Effector memory CD8-positive, alpha-beta T cell (primary cell): ENCODE measurements around the gene RPS19BP1.

Source experiments
- ATAC-seq: fragments of 150-1000 bp; cut with Tn5 transposase; replicated peaks from 2 replicates; pipeline ENCODE4 v1.10.0; 2021; ENCODE audit warnings: mild to moderate bottlenecking, moderate library complexity
- DNase-seq, 3 experiments: peaks; one replicate each; pipeline ENCODE4 v3.0.0; 2021
- H3K27ac Mint-ChIP-seq, 2 donors: one replicate each; pipeline ENCODE4 v1.8.0; 2022; ENCODE audit warnings: mild to moderate bottlenecking in 2 of 2, mixed read lengths in 2 of 2, moderate library complexity in 2 of 2
- H3K27me3 Mint-ChIP-seq, 2 donors: one replicate each; pipeline ENCODE4 v1.8.0; 2022; ENCODE audit warnings: mixed read lengths in 2 of 2
- H3K36me3 Mint-ChIP-seq: one replicate; pipeline ENCODE4 v1.8.0; 2022; ENCODE audit warnings: mild to moderate bottlenecking, moderate library complexity, mixed read lengths; ENCODE audit not compliant: insufficient read depth
- H3K4me1 Mint-ChIP-seq, 2 donors: one replicate each; pipeline ENCODE4 v1.8.0; 2022; ENCODE audit warnings: low read depth in 2 of 2, mixed read lengths in 2 of 2
- H3K4me3 Mint-ChIP-seq, 2 donors: one replicate each; pipeline ENCODE4 v1.8.0; 2022; ENCODE audit warnings: mild to moderate bottlenecking in 2 of 2, mixed read lengths in 2 of 2, moderate library complexity in 2 of 2
- H3K9me3 Mint-ChIP-seq, 2 donors: one replicate each; pipeline ENCODE4 v1.8.0; 2022; ENCODE audit warnings: mixed read lengths in 2 of 2

The RPS19BP1 gene

GRCh38 chr22:39568278-39568981, 35.9 kb upstream of the RPS19BP1 start:
- DNase-seq = no peak
- Mint-ChIP-seq H3K27me3 (peaks cover 9 to 20% of the 10 kb centered on the region in 2 donors), H3K9me3 (peaks cover 7 to 8% of the 10 kb centered on the region in 2 donors), H3K27ac (no peak overlapping the region), H3K36me3 (peaks cover 7% of the 10 kb centered on the region), H3K4me3 (peak overlapping the region in 1 of 2 donors; percentile 31), H3K4me1 (peaks cover 7 to 19% of the 10 kb centered on the region in 2 donors)
- no peak for ATAC-seq

GRCh38 chr22:39567135-39567946, 34.8 kb upstream of the RPS19BP1 start:
- Mint-ChIP-seq H3K36me3 (peaks cover 7% of the 10 kb centered on the region), H3K27me3 (peaks cover 9 to 13% of the 10 kb centered on the region in 2 donors), H3K27ac (peak overlapping the region in 1 of 2 donors; percentile 29), H3K4me3 (peak overlapping the region; percentile 19 to 31), H3K9me3 (peaks cover 7 to 8% of the 10 kb centered on the region in 2 donors), H3K4me1 (peaks cover 7 to 19% of the 10 kb centered on the region in 2 donors)
- DNase-seq = peak; percentile 7 to 22 (median 15)
- peak; percentile 74 for ATAC-seq

GRCh38 chr22:39565414-39565944, 32.9 kb upstream of the RPS19BP1 start:
- peaks cover 7 to 8% of the 10 kb centered on the region in 2 donors for H3K9me3 Mint-ChIP-seq
- no peak overlapping the region for H3K4me3 Mint-ChIP-seq
- H3K36me3 Mint-ChIP-seq = peaks cover 3% of the 10 kb centered on the region
- peaks cover 7 to 19% of the 10 kb centered on the region in 2 donors for H3K4me1 Mint-ChIP-seq
- no peak overlapping the region for H3K27ac Mint-ChIP-seq
- peaks cover 5% of the 10 kb centered on the region in 2 donors for H3K27me3 Mint-ChIP-seq
- DNase-seq = no peak
- ATAC-seq = no peak

GRCh38 chr22:39563571-39564428, 31.3 kb upstream of the RPS19BP1 start:
- H3K27me3 Mint-ChIP-seq = peaks cover 13 to 14% of the 10 kb centered on the region in 2 donors

GRCh38 chr22:39562839-39563489, 30.4 kb upstream of the RPS19BP1 start:
- ATAC-seq = no peak
- H3K36me3 Mint-ChIP-seq = peaks cover 3% of the 10 kb centered on the region

More at GRCh38 chr22:39563571-39564428, 31.3 kb upstream of the RPS19BP1 start:
- peaks cover 7 to 19% of the 10 kb centered on the region in 2 donors for H3K4me1 Mint-ChIP-seq
- ATAC-seq = no peak
- H3K4me3 Mint-ChIP-seq = no peak overlapping the region
- H3K27ac Mint-ChIP-seq = no peak overlapping the region
- no peak for DNase-seq
- H3K9me3 Mint-ChIP-seq = peaks cover 7 to 8% of the 10 kb centered on the region in 2 donors
- peaks cover 3% of the 10 kb centered on the region for H3K36me3 Mint-ChIP-seq

GRCh38 chr22:39560127-39560526, 27.6 kb upstream of the RPS19BP1 start:
- Mint-ChIP-seq H3K27ac (no peak overlapping the region), H3K4me3 (no peak overlapping the region), H3K27me3 (peaks cover 33 to 44% of the 10 kb centered on the region in 2 donors), H3K9me3 (no peaks in the 10 kb centered on the region), H3K36me3 (peaks cover 4% of the 10 kb centered on the region), H3K4me1 (peaks cover 3 to 9% of the 10 kb centered on the region in 2 donors)
- ATAC-seq (no peak), DNase-seq (no peak)

More at GRCh38 chr22:39562839-39563489, 30.4 kb upstream of the RPS19BP1 start:
- peaks cover 17 to 22% of the 10 kb centered on the region in 2 donors for H3K27me3 Mint-ChIP-seq
- H3K4me1 Mint-ChIP-seq = peaks cover 6 to 18% of the 10 kb centered on the region in 2 donors
- no peak overlapping the region for H3K4me3 Mint-ChIP-seq
- no peak overlapping the region for H3K27ac Mint-ChIP-seq
- H3K9me3 Mint-ChIP-seq = peaks cover 7 to 8% of the 10 kb centered on the region in 2 donors
- no peak for DNase-seq

GRCh38 chr22:39559456-39560105, 27.0 kb upstream of the RPS19BP1 start:
- Mint-ChIP-seq H3K36me3 (peaks cover 4% of the 10 kb centered on the region), H3K27me3 (peaks cover 33 to 46% of the 10 kb centered on the region in 2 donors), H3K4me1 (peaks cover 3 to 9% of the 10 kb centered on the region in 2 donors), H3K27ac (no peak overlapping the region), H3K4me3 (no peak overlapping the region), H3K9me3 (no peaks in the 10 kb centered on the region)
- ATAC-seq = no peak
- DNase-seq = no peak

GRCh38 chr22:39558950-39559349, 26.4 kb upstream of the RPS19BP1 start:
- ATAC-seq = no peak
- H3K27ac Mint-ChIP-seq = no peak overlapping the region
- no peaks in the 10 kb centered on the region for H3K9me3 Mint-ChIP-seq
- H3K4me3 Mint-ChIP-seq = peak overlapping the region in 1 of 2 donors; percentile 35
- DNase-seq = no peak
- H3K36me3 Mint-ChIP-seq = peaks cover 4% of the 10 kb centered on the region
- peaks cover 3 to 9% of the 10 kb centered on the region in 2 donors for H3K4me1 Mint-ChIP-seq
- H3K27me3 Mint-ChIP-seq = peaks cover 33 to 46% of the 10 kb centered on the region in 2 donors

- Mint-ChIP-seq H3K4me3 (peak overlapping the region; percentile 43 to 65), H3K9me3 (no peaks in the 10 kb centered on the region), H3K27me3 (peaks cover 33 to 47% of the 10 kb centered on the region in 2 donors), H3K27ac (no peak overlapping the region), H3K36me3 (peaks cover 4% of the 10 kb centered on the region), H3K4me1 (peaks cover 3 to 9% of the 10 kb centered on the region in 2 donors)
- no peak for ATAC-seq
- DNase-seq = no peak
These were observed 25.7 kb upstream of the RPS19BP1 start for GRCh38 chr22:39558254-39558727.

GRCh38 chr22:39556970-39557841, 24.7 kb upstream of the RPS19BP1 start:
- Mint-ChIP-seq H3K4me3 (peak overlapping the region; percentile 39 to 80), H3K36me3 (peaks cover 4% of the 10 kb centered on the region), H3K4me1 (peaks cover 3 to 9% of the 10 kb centered on the region in 2 donors), H3K27me3 (peaks cover 44 to 58% of the 10 kb centered on the region in 2 donors), H3K9me3 (no peaks in the 10 kb centered on the region), H3K27ac (peak overlapping the region in 1 of 2 donors; percentile 24)
- DNase-seq (no peak), ATAC-seq (peak; percentile 32)

GRCh38 chr22:39554151-39554550, 21.6 kb upstream of the RPS19BP1 start:
- H3K9me3 Mint-ChIP-seq = no peaks in the 10 kb centered on the region
- no peak overlapping the region for H3K27ac Mint-ChIP-seq
- H3K27me3 Mint-ChIP-seq = peaks cover 48 to 76% of the 10 kb centered on the region in 2 donors
- no peak for DNase-seq
- no peak for ATAC-seq
- no peak overlapping the region for H3K4me3 Mint-ChIP-seq
- H3K36me3 Mint-ChIP-seq = peaks cover 4% of the 10 kb centered on the region
- H3K4me1 Mint-ChIP-seq = peaks cover 3 to 9% of the 10 kb centered on the region in 2 donors
